ENCODE data around the gene PCNX2. TPM values are rescaled to one million over a fixed set of nuclear protein-coding genes. Genes with fewer than 3 reads are reported as not detected.

PCNX2 gene
- total RNA-seq (2021; fragmentation: NEBNext Ultra II Directional; extraction: Animal tissue kit (Norgen Biotek cat#: 25700)), result 10 to 100 TPM in 5 of 6 experiments, 1 to 10 TPM in 1; 9.9 to 15.6 (median 13.5) TPM
- long read RNA-seq, partial matches to known transcripts, result 2 of 3 reads
- long read RNA-seq, other reads (novel, unspliced or antisense), result 1 of 3 reads

- peaks cover 38% of the 10 kb centered on the region for H3K4me1 Mint-ChIP-seq (ENCODE audit: low read depth)
- TF ChIP-seq CTCF (IDR thresholded peaks at IDR 0.05), result no peak
- H3K27me3 Mint-ChIP-seq (ENCODE audit: insufficient read depth), result peaks cover 3% of the 10 kb centered on the region; the same call in 1 of the 2 replicates
- H3K27ac Mint-ChIP-seq, result peak within 1 kb of the TSS; percentile 80
- H3K4me3 Mint-ChIP-seq, result peak within 1 kb of the TSS; percentile 90
- no peaks in the 10 kb centered on the region for H3K9me3 Mint-ChIP-seq
- no peaks in the 10 kb centered on the region for H3K36me3 Mint-ChIP-seq (ENCODE audit: low read depth)
- DNase-seq, result peak; percentile 54
These were observed at the start of gene PCNX2 for GRCh38 chr1:233295237-233295974. Gene PCNX2 (minus strand): TSS chr1:233295725. CDS start chr1:233295478, 247 bp downstream.

- Mint-ChIP-seq H3K27me3 (ENCODE audit: insufficient read depth) (no peaks in the 10 kb centered on the region; the same call in 1 of the 2 replicates), H3K9me3 (no peaks in the 10 kb centered on the region), H3K36me3 (ENCODE audit: low read depth) (no peaks in the 10 kb centered on the region), H3K27ac (no peak overlapping the region), H3K4me1 (ENCODE audit: low read depth) (no peaks in the 10 kb centered on the region), H3K4me3 (no peak overlapping the region)
- no peak for TF ChIP-seq CTCF (IDR thresholded peaks at IDR 0.05)
- no peak for DNase-seq
These were observed 47.7 kb upstream of the PCNX2 start for GRCh38 chr1:233343262-233343661.

GRCh38 chr1:233342086-233342485 is 46.6 kb upstream of the PCNX2 start:
- H3K4me1 Mint-ChIP-seq (ENCODE audit: low read depth), result no peaks in the 10 kb centered on the region
- no peak for TF ChIP-seq CTCF (IDR thresholded peaks at IDR 0.05)
- H3K36me3 Mint-ChIP-seq (ENCODE audit: low read depth), result no peaks in the 10 kb centered on the region
- no peaks in the 10 kb centered on the region for H3K9me3 Mint-ChIP-seq
- H3K27ac Mint-ChIP-seq, result no peak overlapping the region
- no peaks in the 10 kb centered on the region; the same call in 1 of the 2 replicates for H3K27me3 Mint-ChIP-seq (ENCODE audit: insufficient read depth)
- DNase-seq, result no peak
- no peak overlapping the region for H3K4me3 Mint-ChIP-seq

GRCh38 chr1:233340966-233341516 is 45.5 kb upstream of the PCNX2 start:
- DNase-seq, result no peak
- no peak overlapping the region for H3K27ac Mint-ChIP-seq
- no peaks in the 10 kb centered on the region for H3K36me3 Mint-ChIP-seq (ENCODE audit: low read depth)
- no peak overlapping the region for H3K4me3 Mint-ChIP-seq
- TF ChIP-seq CTCF (IDR thresholded peaks at IDR 0.05), result no peak
- H3K9me3 Mint-ChIP-seq, result no peaks in the 10 kb centered on the region
- H3K27me3 Mint-ChIP-seq (ENCODE audit: insufficient read depth), result no peaks in the 10 kb centered on the region; the same call in 1 of the 2 replicates
- H3K4me1 Mint-ChIP-seq (ENCODE audit: low read depth), result no peaks in the 10 kb centered on the region

GRCh38 chr1:233340031-233340555 is 44.6 kb upstream of the PCNX2 start:
- Mint-ChIP-seq H3K27me3 (ENCODE audit: insufficient read depth) (no peaks in the 10 kb centered on the region; the same call in 1 of the 2 replicates), H3K4me3 (no peak overlapping the region), H3K36me3 (ENCODE audit: low read depth) (no peaks in the 10 kb centered on the region), H3K4me1 (ENCODE audit: low read depth) (no peaks in the 10 kb centered on the region), H3K9me3 (no peaks in the 10 kb centered on the region), H3K27ac (no peak overlapping the region)
- no peak for DNase-seq
- TF ChIP-seq CTCF (IDR thresholded peaks at IDR 0.05), result no peak
